OCI-LY3 (cell line): ENCODE measurements around the gene LARGE1.

Experiments
- H2AFZ ChIP-seq: fragments of 200-600, 300-600 bp; shearing (Covaris generic); 2 replicates; pipeline ENCODE4 v1.6.0; 2014; ENCODE audit warnings: antibody characterized with exemption, low read depth, low read length
- H3K27ac ChIP-seq: fragments of 200-600, 300-600 bp; sonication (generic); 2 replicates; pipeline ENCODE4 v1.5.1; 2014; ENCODE audit warnings: mild to moderate bottlenecking, low read length, moderate library complexity, mixed read lengths
- H3K27me3 ChIP-seq: fragments of 200-600, 300-600 bp; sonication (generic); 2 replicates; pipeline ENCODE4 v1.6.1; 2014; ENCODE audit warnings: low read depth, low read length, mixed read lengths
- H3K36me3 ChIP-seq: fragments of 200-600, 300-600 bp; sonication (generic); replicated peaks from 2 replicates; pipeline ENCODE3; 2014; ENCODE audit warnings: low read depth, low read length, mixed read lengths
- H3K4me1 ChIP-seq: fragments of 300-600, 200-600 bp; sonication (generic); 2 replicates; pipeline ENCODE4 v1.6.1; 2014; ENCODE audit warnings: low read length, mixed read lengths
- H3K4me2 ChIP-seq: fragments of 200-600, 300-600 bp; sonication (generic); 2 replicates; pipeline ENCODE4 v1.6.1; 2014; ENCODE audit warnings: low read length, mixed read lengths
- H3K4me3 ChIP-seq: fragments of 300-600, 200-600 bp; sonication (generic); 2 replicates; pipeline ENCODE4 v1.5.1; 2014; ENCODE audit warnings: antibody characterized with exemption, mild to moderate bottlenecking, low read length, moderate library complexity
- H3K79me2 ChIP-seq: fragments of 300-600, 200-600 bp; shearing (Covaris generic); 2 replicates; pipeline ENCODE4 v1.6.1; 2014; ENCODE audit warnings: mild to moderate bottlenecking, low read length, mixed read lengths
- H3K9ac ChIP-seq: fragments of 300-600, 200-600 bp; shearing (Covaris generic); 2 replicates; pipeline ENCODE4 v1.6.0; 2014; ENCODE audit warnings: mild to moderate bottlenecking, low read length, moderate library complexity
- H3K9me3 ChIP-seq: fragments of 200-600, 300-600 bp; shearing (Covaris generic); 2 replicates; pipeline ENCODE4 v1.6.1; 2014; ENCODE audit warnings: low read length, mixed read lengths; ENCODE audit not compliant: insufficient read depth
- H4K20me1 ChIP-seq: fragments of 200-600, 300-600 bp; sonication (generic); 2 replicates; pipeline ENCODE4 v1.6.1; 2016; ENCODE audit warnings: low read length, mixed read lengths; ENCODE audit not compliant: insufficient read depth
- EZH2phosphoT487 ChIP-seq: fragments of 200-600 bp; shearing (Covaris generic); IDR thresholded peaks from 2 replicates; pipeline ENCODE4 v1.6.1; 2018; ENCODE audit warnings: antibody characterized with exemption, mixed run types, low read depth
- TF ChIP-seq, protein P1 (sequence below): fragments of 200-600, 300-600 bp; sonication (generic); IDR thresholded peaks from 2 replicates; pipeline ENCODE4 v1.5.1; 2014; ENCODE audit warnings: antibody characterized with exemption, low read length, low read depth

The LARGE1 gene

DNA sequence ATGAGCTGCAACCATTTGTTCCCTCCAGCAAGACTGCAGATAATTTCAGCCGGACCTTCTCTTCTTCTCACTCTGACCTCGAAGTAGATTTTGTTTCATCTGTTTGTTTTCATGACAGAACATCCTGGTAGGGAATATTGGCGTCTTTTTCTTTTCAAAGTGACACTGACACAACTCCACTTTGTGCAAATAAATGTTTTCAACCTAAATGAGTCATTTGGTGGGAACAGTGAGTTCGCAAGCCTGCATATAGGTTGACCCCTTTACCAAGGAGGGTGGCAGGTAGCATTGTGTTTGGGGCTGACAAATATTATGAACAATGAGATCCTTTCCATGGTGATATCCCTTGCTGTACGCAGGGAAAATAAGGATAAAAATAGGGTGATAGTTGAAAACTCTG lies 55.0 kb downstream of the LARGE1 start:
- peaks cover 68% of the 10 kb centered on the region for H3K79me2 ChIP-seq
- H3K9me3 ChIP-seq: no peaks in the 10 kb centered on the region
- H3K4me1 ChIP-seq: peaks cover 37% of the 10 kb centered on the region
- no peak overlapping the region for H3K4me2 ChIP-seq
- TF ChIP-seq, protein P1, sequence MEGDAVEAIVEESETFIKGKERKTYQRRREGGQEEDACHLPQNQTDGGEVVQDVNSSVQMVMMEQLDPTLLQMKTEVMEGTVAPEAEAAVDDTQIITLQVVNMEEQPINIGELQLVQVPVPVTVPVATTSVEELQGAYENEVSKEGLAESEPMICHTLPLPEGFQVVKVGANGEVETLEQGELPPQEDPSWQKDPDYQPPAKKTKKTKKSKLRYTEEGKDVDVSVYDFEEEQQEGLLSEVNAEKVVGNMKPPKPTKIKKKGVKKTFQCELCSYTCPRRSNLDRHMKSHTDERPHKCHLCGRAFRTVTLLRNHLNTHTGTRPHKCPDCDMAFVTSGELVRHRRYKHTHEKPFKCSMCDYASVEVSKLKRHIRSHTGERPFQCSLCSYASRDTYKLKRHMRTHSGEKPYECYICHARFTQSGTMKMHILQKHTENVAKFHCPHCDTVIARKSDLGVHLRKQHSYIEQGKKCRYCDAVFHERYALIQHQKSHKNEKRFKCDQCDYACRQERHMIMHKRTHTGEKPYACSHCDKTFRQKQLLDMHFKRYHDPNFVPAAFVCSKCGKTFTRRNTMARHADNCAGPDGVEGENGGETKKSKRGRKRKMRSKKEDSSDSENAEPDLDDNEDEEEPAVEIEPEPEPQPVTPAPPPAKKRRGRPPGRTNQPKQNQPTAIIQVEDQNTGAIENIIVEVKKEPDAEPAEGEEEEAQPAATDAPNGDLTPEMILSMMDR: no peak
- TF ChIP-seq EZH2phosphoT487: no peak
- no peak overlapping the region for H3K9ac ChIP-seq
- peaks cover 4% of the 10 kb centered on the region for H3K36me3 ChIP-seq
- H2AFZ ChIP-seq: no peak overlapping the region
- H4K20me1 ChIP-seq: peaks cover 61% of the 10 kb centered on the region
- H3K27ac ChIP-seq: no peak overlapping the region
- H3K4me3 ChIP-seq: no peak overlapping the region
- no peaks in the 10 kb centered on the region for H3K27me3 ChIP-seq

- Histone ChIP-seq H2AFZ (no peak overlapping the region), H3K36me3 (peaks cover 4% of the 10 kb centered on the region), H3K9ac (no peak overlapping the region), H3K79me2 (peaks cover 64% of the 10 kb centered on the region), H3K9me3 (no peaks in the 10 kb centered on the region), H4K20me1 (peaks cover 57% of the 10 kb centered on the region), H3K4me2 (no peak overlapping the region), H3K4me3 (no peak overlapping the region), H3K27me3 (no peaks in the 10 kb centered on the region), H3K4me1 (peaks cover 31% of the 10 kb centered on the region), H3K27ac (no peak overlapping the region)
- no peak for TF ChIP-seq EZH2phosphoT487
- TF ChIP-seq, protein P1: no peak
These were observed 55.5 kb downstream of the LARGE1 start for GRCh38 chr22:33864723-33865130.

DNA sequence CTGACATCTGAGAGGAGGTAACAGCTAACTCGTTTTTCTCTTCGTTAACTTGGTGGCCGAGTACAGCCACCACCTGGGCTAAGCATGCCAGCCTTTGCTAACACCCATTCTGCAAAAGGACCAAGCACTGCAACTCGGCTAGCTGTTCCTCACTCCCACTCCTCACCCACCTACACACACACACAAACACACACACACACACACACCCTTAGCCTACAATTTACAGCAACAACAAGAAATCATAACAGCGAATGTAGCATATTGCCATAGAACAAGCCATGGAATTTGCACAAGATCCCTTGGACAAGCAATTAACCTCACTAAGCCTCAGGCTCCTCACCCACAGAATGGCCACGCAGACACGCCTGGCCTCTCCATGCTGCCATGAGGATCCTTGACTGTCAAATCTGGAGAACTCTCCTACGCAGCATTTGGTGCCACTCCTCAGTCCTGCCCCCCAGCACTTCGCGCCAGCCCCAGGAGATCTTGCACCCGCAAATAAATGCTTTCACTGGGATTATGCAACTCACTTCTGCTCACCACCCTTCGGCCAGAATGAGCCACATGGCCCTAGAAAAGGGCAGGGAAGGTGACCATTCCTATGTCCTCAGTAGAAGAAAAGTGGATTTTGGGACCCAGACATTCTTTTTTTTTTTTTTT lies 58.9 kb downstream of the LARGE1 start:
- no peak overlapping the region for H3K4me2 ChIP-seq
- no peaks in the 10 kb centered on the region for H3K27me3 ChIP-seq

DNA sequence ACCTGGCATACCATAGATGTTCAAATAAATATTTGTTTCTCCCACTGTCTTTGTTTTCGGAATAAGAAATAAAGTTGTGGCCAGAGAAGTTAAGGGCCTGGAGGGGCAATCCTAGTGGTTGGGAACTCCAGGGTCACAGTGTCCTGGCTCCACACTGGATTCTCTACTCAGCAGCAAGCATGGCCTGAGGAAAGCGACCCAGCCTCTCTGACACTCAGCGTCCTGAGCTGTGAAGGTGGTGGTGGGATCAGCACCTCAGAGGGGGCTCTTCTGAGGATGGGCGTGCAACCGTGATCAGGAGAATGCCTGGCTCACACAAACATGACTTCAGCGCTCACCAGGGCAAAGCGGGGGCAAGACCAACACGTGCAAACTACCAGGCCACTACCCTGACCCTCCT lies 59.9 kb downstream of the LARGE1 start:
- Histone ChIP-seq H3K36me3 (no peaks in the 10 kb centered on the region), H2AFZ (no peak overlapping the region), H3K4me2 (no peak overlapping the region), H3K4me1 (peaks cover 9% of the 10 kb centered on the region), H3K27ac (no peak overlapping the region), H3K9ac (no peak overlapping the region), H3K4me3 (no peak overlapping the region), H3K79me2 (peaks cover 47% of the 10 kb centered on the region), H3K9me3 (no peaks in the 10 kb centered on the region), H3K27me3 (no peaks in the 10 kb centered on the region), H4K20me1 (peaks cover 29% of the 10 kb centered on the region)
- no peak for TF ChIP-seq EZH2phosphoT487
- TF ChIP-seq, protein P1: no peak

More for the DNA sequence above, 58.9 kb downstream of the LARGE1 start:
- Histone ChIP-seq H4K20me1 (peaks cover 30% of the 10 kb centered on the region), H3K79me2 (peaks cover 42% of the 10 kb centered on the region), H3K9ac (no peak overlapping the region), H2AFZ (no peak overlapping the region), H3K27ac (no peak overlapping the region), H3K4me3 (no peak overlapping the region), H3K4me1 (peaks cover 9% of the 10 kb centered on the region), H3K36me3 (no peaks in the 10 kb centered on the region), H3K9me3 (no peaks in the 10 kb centered on the region)
- TF ChIP-seq, protein P1: no peak
- no peak for TF ChIP-seq EZH2phosphoT487
